ENCODE measurements around the gene MCTP1. TPM values are rescaled to one million over a fixed set of nuclear protein-coding genes. Genes with fewer than 3 reads are reported as not detected.

Gene MCTP1
- total RNA-seq, 2 donors from 2014 or later: 4.6 to 7.0 TPM

DNA sequence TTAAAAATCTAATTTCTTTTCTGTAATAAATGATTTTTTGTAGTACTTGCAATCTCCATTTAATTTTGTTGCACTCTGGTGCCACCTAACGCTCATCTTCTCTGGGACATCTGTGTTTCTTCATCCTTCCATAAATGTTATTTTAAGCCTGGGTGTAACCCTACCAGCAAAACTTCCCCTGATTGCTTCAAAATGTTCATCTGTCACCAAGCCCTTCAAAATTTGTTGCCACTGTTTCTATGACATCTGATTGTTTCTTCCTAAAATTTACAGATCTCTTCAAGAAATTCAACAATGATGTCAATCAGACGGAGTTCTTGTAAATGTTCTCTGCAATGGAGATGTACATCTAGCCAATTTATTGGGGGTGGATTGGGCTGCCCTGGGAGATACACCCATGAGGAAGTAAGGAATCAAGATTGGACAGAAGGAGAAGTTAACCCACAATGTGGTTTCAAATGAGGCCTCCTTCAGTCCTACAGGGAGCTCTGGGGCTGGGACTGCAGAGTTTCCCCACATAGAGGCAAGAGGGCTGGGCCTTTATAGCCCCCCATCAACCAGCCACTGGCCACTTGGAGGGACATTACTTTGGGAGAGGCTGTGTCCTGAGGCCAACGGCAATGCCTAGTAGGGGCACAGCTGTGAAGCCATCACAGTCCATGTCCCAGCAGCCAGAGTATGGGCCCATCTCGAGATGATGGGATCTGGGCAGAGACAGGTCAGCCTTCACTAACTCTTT, 23.3 kb downstream of the MCTP1 start:
- no peak for ATAC-seq
- intact Hi-C loops (cut with DNase I, micrococcal nuclease): no loop called here
- no peak for DNase-seq

- ATAC-seq: no peak
- intact Hi-C loops (cut with DNase I, micrococcal nuclease): no loop called here
- no peak for DNase-seq
Measured at GRCh38 chr5:95256991-95257390, 27.9 kb downstream of the MCTP1 start.

DNA sequence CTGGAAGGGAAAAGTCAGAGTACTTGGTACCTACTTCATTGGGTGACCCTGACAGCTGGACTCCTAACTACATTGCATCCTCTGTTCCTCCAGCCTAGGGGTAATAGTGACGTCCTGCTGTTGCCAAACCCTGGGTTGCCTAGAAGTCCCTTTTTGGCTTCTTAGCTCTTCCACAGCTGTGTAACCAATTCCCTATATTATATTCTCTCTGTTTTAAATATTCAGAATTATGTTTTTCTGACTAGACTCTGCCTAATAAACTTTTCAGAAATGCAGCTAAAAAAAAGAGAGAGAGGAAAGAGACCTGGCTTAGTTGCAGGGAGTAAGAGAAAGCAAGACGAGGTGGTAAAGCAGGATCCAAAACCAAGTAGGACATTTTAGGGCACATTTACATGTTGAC, 28.4 kb downstream of the MCTP1 start:
- intact Hi-C loops (cut with DNase I, micrococcal nuclease): no loop called here
- ATAC-seq (no peak), DNase-seq (no peak)

DNA sequence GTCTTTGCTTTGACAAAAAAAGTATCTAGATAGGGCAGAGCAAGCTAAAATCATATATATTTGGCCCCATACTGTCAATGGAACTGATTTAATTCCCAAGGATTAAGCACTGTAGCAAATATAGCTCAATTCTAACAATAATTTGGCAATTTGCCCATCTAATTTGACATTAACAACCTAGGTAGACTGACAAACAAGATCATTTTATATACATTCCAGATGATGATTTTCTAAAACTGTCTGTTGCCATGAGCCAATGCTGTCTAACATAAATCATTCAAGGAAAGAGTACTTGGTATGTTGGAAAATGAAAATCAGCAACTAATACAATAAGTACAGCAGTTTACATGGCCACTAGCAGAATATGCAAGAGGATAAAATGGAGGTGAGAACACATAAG, 32.1 kb downstream of the MCTP1 start:
- intact Hi-C loops (cut with DNase I, micrococcal nuclease): no loop called here
- DNase-seq (no peak), ATAC-seq (no peak)

DNA sequence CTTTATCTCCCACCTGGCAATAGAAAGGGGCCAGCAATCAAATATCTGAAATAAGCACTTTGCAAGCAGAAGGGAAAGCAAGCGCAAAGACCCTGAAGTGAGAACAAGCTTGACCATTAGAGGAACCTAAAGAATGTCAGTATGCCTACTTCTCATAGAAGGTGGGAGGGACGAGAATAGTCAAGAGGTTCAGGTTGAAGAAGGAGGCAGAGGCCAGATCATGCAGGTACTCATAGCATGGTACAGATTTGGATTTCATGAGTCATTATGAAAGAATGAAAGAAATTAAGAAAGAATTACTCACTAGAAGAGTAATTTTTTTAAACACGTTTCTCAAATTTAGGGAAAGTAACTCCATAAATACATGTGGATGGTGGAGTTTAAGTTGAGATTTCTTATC, 33.7 kb downstream of the MCTP1 start:
- ATAC-seq: no peak
- intact Hi-C loops (cut with DNase I, micrococcal nuclease): no loop called here
- DNase-seq: no peak

DNA sequence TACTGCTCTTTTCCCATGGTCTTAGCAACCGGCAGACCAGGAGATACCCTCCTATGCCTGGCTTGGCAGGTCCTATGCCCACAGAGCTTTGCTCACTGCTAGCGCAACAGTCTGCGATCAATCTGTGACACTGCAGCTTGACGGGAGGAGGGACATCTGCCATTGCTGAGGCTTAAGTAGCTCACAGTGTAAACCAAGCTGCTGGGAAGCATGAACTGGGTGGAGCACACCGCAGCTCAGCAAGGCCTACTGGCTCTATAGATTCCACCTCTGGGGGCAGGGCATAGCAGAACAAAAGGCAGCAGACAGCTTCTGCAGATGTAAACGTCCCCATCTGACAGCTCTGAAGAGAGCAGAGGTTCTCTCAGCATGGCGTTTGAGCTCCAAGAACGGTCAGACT, 40.4 kb downstream of the MCTP1 start:
- DNase-seq (no peak), ATAC-seq (no peak)
- intact Hi-C loops (cut with DNase I, micrococcal nuclease): no loop called here

DNA sequence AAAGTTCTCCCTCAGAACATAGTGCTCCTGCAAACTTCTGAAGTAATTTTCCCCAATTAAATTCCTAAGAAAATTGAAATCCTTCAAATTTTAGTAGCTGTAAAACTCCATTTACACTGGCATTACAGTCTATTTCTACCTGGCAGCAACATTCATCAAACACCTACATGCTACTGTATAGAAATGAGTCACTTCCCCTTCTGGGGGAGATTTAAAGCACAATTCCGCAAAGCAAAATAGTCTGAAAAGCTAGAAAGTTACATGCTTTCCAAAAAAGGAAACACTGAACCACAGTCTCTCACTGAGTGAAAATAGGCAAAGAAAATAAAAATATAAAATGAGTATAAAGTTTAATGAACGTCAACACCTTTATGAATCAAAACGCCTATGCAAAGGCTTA, 43.3 kb downstream of the MCTP1 start:
- DNase-seq: no peak
- no peak for ATAC-seq
- intact Hi-C loops (cut with DNase I, micrococcal nuclease): no loop called here

GRCh38 chr5:95241161-95241560, 43.7 kb downstream of the MCTP1 start:
- no peak for DNase-seq
- intact Hi-C loops (cut with DNase I, micrococcal nuclease): no loop called here
- no peak for ATAC-seq

DNA sequence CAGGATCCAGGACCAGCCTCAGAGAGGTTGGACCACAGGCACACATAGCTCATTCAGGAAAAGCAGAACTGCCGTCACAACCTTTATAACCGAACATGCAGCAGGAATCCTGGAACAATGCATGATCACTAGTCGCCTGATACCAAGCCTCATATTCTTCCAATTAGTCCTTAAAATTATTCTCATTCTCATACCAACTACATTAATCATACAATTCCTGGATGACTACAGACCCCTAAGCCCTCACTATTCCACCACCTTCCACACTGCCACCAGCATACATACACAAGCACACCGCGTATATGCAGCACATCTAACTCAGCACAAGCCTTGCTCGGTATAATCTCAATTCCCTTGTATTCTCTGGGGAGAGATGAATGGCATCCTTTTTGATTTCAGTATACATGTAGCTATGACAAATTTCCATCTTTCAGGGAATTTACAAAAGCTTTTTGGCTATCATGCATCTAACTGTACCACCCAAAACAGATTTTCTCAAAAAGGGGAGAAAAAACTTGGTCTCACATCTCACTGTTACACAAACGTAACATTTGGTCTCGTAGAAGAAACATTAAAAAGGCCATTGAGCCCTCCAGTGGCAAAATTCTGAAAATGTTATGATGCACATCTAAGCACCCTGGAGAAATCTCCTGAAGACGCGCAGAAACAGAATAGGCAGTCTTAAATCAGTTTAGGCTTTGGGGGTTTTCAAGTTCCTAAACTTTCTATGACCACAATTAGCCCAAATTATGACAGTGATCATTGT, 46.2 kb downstream of the MCTP1 start:
- ATAC-seq (no peak), DNase-seq (no peak)
- intact Hi-C loops (cut with DNase I, micrococcal nuclease): no loop called here

- DNase-seq (no peak), ATAC-seq (no peak)
- intact Hi-C loops (cut with DNase I, micrococcal nuclease): no loop called here
Measured at GRCh38 chr5:95237324-95237723, 47.6 kb downstream of the MCTP1 start.

DNA sequence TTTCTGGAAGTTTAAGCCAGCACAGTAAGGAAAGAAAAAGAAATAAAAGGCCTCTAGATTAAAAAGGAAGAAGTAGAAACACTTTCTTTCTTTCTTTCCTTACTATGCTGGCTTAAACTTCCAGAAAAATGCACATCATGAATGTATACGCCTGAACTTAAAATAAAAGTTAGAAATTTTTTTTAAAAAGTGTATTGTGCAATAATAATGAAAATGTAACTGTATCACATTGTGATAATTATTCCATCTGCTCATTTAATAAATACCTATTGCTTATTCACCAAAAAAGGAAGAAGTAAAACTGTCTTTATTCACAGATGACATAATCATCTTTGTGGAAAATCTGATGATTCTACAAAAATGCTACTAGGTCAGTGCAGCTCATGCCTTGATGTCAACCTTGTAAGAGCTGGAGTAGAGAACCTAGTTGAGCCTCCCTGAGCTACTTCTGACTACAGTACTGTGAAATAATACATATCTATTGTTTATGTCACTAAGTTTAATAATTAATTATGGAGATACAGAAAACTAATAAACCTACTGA, 49.4 kb downstream of the MCTP1 start:
- intact Hi-C loops (cut with DNase I, micrococcal nuclease): no loop called here
- no peak for DNase-seq
- no peak for ATAC-seq

GRCh38 chr5:95229646-95230045, 55.2 kb downstream of the MCTP1 start:
- ATAC-seq (no peak), DNase-seq (no peak)
- intact Hi-C loops (cut with DNase I, micrococcal nuclease): no loop called here

GRCh38 chr5:95224701-95225459, 60.0 kb downstream of the MCTP1 start:
- intact Hi-C loops (cut with DNase I, micrococcal nuclease): no loop called here
- no peak for DNase-seq
- no peak for ATAC-seq

DNA sequence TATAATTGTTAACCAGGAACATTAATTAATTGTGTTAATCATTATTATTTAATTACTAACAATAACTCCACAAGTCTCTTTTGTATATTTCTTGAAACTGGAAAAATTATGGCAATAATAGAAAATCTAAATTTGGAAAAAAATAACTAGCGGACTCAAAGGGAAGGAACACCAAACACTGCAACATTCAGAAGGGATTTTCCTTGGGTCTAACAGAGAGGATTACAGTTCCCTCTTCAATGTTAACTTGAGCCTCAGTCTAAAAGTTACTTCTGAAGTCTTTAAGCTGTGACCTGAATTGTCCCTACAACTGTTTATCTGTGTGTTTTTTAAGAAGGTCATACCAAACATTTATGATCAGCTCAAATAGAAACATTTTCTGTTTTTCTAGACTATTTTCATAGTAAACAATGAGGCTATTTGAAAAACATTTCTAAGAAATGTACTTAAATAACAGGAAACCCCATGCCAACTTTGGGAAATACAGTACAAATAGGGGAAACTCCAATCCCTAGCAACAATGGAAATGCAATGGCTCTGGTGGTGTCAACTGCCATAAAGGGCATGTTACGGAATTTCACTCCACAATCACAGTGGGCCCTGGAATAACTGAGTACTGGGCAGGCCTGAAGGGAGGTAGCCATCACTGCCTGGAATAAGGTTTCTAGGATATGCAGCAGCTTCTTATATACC, 61.2 kb downstream of the MCTP1 start:
- no peak for ATAC-seq
- no peak for DNase-seq
- intact Hi-C loops (cut with DNase I, micrococcal nuclease): no loop called here

DNA sequence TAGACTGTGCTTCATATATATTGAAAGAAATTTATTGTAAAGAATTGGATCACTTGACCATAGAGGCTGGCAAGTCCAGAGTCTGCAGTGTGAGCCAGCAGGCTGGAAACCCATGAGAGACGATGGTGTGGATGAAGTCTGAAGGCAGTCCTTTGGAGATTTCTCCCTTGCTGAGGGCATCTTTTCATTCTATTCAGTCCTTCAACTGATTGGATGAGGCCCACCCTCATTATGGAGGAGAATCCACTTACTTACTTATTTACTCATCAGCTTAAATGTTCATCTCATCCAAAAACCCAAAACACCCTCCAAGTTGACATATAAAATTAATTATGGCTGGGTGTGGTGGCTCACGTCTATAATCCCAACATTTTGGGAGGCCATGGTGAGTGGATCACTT, 62.1 kb downstream of the MCTP1 start:
- intact Hi-C loops (cut with DNase I, micrococcal nuclease): no loop called here
- ATAC-seq (no peak), DNase-seq (no peak)

- intact Hi-C loops (cut with DNase I, micrococcal nuclease): no loop called here
- DNase-seq (no peak), ATAC-seq (no peak)
Measured at GRCh38 chr5:95221234-95221633, 63.7 kb downstream of the MCTP1 start.

GRCh38 chr5:95220381-95220780, 64.5 kb downstream of the MCTP1 start:
- no peak for ATAC-seq
- intact Hi-C loops (cut with DNase I, micrococcal nuclease): no loop called here
- DNase-seq: no peak

GRCh38 chr5:95219411-95219810, 65.5 kb downstream of the MCTP1 start:
- DNase-seq (no peak), ATAC-seq (no peak)
- intact Hi-C loops (cut with DNase I, micrococcal nuclease): no loop called here

GRCh38 chr5:95217881-95218280, 67.0 kb downstream of the MCTP1 start:
- intact Hi-C loops (cut with DNase I, micrococcal nuclease): no loop called here
- no peak for DNase-seq
- no peak for ATAC-seq
